ENCODE results near the gene LMAN2L.

LMAN2L gene

GRCh38 chr2:96683972-96684820 lies 55.7 kb downstream of the LMAN2L start:
- TF ChIP-seq TAF1 (IDR thresholded peaks at IDR 0.05; ENCODE audit: borderline replicate concordance, insufficient read depth, low read length) (no peak), POLR2AphosphoS5 (IDR thresholded peaks at IDR 0.05; ENCODE audit: low read depth, low read length) (no peak), SIN3A (IDR thresholded peaks at IDR 0.05; ENCODE audit: borderline replicate concordance, insufficient read depth, low read length) (no peak), FOXP2 (optimal IDR thresholded peaks at IDR 0.05; ENCODE audit: borderline replicate concordance, extremely low read depth, extremely low read length, insufficient read depth) (no peak)
- TF ChIP-seq, protein P1, sequence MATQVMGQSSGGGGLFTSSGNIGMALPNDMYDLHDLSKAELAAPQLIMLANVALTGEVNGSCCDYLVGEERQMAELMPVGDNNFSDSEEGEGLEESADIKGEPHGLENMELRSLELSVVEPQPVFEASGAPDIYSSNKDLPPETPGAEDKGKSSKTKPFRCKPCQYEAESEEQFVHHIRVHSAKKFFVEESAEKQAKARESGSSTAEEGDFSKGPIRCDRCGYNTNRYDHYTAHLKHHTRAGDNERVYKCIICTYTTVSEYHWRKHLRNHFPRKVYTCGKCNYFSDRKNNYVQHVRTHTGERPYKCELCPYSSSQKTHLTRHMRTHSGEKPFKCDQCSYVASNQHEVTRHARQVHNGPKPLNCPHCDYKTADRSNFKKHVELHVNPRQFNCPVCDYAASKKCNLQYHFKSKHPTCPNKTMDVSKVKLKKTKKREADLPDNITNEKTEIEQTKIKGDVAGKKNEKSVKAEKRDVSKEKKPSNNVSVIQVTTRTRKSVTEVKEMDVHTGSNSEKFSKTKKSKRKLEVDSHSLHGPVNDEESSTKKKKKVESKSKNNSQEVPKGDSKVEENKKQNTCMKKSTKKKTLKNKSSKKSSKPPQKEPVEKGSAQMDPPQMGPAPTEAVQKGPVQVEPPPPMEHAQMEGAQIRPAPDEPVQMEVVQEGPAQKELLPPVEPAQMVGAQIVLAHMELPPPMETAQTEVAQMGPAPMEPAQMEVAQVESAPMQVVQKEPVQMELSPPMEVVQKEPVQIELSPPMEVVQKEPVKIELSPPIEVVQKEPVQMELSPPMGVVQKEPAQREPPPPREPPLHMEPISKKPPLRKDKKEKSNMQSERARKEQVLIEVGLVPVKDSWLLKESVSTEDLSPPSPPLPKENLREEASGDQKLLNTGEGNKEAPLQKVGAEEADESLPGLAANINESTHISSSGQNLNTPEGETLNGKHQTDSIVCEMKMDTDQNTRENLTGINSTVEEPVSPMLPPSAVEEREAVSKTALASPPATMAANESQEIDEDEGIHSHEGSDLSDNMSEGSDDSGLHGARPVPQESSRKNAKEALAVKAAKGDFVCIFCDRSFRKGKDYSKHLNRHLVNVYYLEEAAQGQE (IDR thresholded peaks at IDR 0.05; ENCODE audit: insufficient read depth in 1 of 2, low read depth in 2 of 2, low read length in 2 of 2) = no peak

DNA sequence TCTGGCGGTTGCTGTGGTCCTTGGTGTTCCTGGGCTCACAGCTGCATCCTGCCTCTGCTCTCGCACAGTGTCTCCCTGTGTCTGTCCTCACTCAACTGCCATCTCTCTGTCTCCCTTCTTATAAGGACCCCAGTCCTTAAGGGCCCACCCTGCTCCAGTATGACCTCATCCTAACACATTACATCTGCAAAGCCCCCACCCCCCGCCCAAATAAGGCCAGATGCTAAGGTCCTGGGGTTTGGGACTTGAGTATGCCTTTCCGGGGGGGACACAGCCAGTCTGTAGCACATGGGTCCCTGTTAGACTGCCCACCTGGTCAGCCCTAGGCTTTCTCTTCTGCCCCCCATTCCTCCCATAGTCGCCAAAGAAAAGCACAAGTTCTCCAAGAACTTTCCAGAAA lies 56.6 kb downstream of the LMAN2L start:
- TF ChIP-seq TAF1 (IDR thresholded peaks at IDR 0.05; ENCODE audit: borderline replicate concordance, insufficient read depth, low read length) (no peak), FOXP2 (optimal IDR thresholded peaks at IDR 0.05; ENCODE audit: borderline replicate concordance, extremely low read depth, extremely low read length, insufficient read depth) (no peak), SIN3A (IDR thresholded peaks at IDR 0.05; ENCODE audit: borderline replicate concordance, insufficient read depth, low read length) (no peak), POLR2AphosphoS5 (IDR thresholded peaks at IDR 0.05; ENCODE audit: low read depth, low read length) (no peak)
- TF ChIP-seq, protein P1 (IDR thresholded peaks at IDR 0.05; ENCODE audit: insufficient read depth in 1 of 2, low read depth in 2 of 2, low read length in 2 of 2) = no peak

- TF ChIP-seq POLR2AphosphoS5 (IDR thresholded peaks at IDR 0.05; ENCODE audit: low read depth, low read length) (no peak), SIN3A (IDR thresholded peaks at IDR 0.05; ENCODE audit: borderline replicate concordance, insufficient read depth, low read length) (no peak), FOXP2 (optimal IDR thresholded peaks at IDR 0.05; ENCODE audit: borderline replicate concordance, extremely low read depth, extremely low read length, insufficient read depth) (no peak), TAF1 (IDR thresholded peaks at IDR 0.05; ENCODE audit: borderline replicate concordance, insufficient read depth, low read length) (no peak)
- TF ChIP-seq, protein P1 (IDR thresholded peaks at IDR 0.05; ENCODE audit: insufficient read depth in 1 of 2, low read depth in 2 of 2, low read length in 2 of 2) = no peak
Observed at GRCh38 chr2:96681540-96681939, 58.3 kb downstream of the LMAN2L start.

- TF ChIP-seq TAF1 (IDR thresholded peaks at IDR 0.05; ENCODE audit: borderline replicate concordance, insufficient read depth, low read length) = no peak
- no peak for TF ChIP-seq FOXP2 (optimal IDR thresholded peaks at IDR 0.05; ENCODE audit: borderline replicate concordance, extremely low read depth, extremely low read length, insufficient read depth)
- no peak for TF ChIP-seq POLR2AphosphoS5 (IDR thresholded peaks at IDR 0.05; ENCODE audit: low read depth, low read length)
- TF ChIP-seq, protein P1 (IDR thresholded peaks at IDR 0.05; ENCODE audit: insufficient read depth in 1 of 2, low read depth in 2 of 2, low read length in 2 of 2) = no peak
- TF ChIP-seq SIN3A (IDR thresholded peaks at IDR 0.05; ENCODE audit: borderline replicate concordance, insufficient read depth, low read length) = no peak
Observed at GRCh38 chr2:96680561-96681141, 59.2 kb downstream of the LMAN2L start.
